Measurements from ENCODE around the gene DVL1. TPM values are rescaled to one million over a fixed set of nuclear protein-coding genes. Genes with fewer than 3 reads are reported as not detected.

DVL1 gene
- total RNA-seq, 4 donors from 2014 or later: 130 to 191 (median 144) TPM

DNA sequence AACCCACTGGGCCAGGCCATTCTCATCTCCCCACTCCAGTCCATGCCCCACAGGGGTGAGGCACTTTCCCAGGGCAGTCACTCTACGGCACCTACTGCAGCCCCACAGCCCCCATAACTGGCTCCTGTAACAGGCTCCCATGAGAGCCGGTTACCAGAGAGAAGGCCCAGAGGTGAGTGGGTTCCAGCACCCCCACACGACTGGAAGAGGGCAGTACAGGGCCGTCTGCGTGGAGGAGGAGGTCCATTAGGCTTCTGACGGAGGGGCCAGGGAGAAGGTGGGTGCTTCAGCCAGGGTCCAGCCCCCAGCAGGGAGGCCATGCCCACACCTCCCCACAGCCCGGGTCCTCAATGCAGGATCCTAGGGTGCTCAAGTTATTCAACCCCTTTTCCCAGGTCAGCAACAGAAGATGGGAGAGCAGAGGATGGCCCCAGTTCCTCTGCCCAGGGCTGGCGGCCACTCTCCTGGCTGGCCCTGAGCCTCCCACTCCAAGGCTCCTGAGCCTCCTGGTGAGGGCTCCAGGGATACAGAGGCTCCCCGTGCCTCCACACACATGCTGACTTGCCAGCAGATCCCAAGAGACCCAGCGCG lies 43.1 kb downstream of the DVL1 start:
- WGBS, 2 donors: 15 to 16% methylated on average over 10 of the region's 11 CpGs
- no peaks in the 10 kb centered on the region for H3K9me3 ChIP-seq
- H3K36me3 ChIP-seq: peaks cover 0 to 17% (median 0%) of the 10 kb centered on the region in 3 donors
- H3K27me3 ChIP-seq: no peaks in the 10 kb centered on the region
- H3K27ac ChIP-seq: peak overlapping the region in 3 of 4 donors; percentile 75 to 84 (median 81)
- TF ChIP-seq POLR2A (IDR thresholded peaks at IDR 0.05): no peak
- no peak for TF ChIP-seq EP300 (IDR thresholded peaks at IDR 0.05)
- TF ChIP-seq, protein P1, sequence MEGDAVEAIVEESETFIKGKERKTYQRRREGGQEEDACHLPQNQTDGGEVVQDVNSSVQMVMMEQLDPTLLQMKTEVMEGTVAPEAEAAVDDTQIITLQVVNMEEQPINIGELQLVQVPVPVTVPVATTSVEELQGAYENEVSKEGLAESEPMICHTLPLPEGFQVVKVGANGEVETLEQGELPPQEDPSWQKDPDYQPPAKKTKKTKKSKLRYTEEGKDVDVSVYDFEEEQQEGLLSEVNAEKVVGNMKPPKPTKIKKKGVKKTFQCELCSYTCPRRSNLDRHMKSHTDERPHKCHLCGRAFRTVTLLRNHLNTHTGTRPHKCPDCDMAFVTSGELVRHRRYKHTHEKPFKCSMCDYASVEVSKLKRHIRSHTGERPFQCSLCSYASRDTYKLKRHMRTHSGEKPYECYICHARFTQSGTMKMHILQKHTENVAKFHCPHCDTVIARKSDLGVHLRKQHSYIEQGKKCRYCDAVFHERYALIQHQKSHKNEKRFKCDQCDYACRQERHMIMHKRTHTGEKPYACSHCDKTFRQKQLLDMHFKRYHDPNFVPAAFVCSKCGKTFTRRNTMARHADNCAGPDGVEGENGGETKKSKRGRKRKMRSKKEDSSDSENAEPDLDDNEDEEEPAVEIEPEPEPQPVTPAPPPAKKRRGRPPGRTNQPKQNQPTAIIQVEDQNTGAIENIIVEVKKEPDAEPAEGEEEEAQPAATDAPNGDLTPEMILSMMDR (IDR thresholded peaks at IDR 0.05): no peak
- peak overlapping the region; percentile 22 to 94 (median 86) for H3K4me3 ChIP-seq
- peaks cover 8 to 60% (median 47%) of the 10 kb centered on the region in 4 donors for H3K4me1 ChIP-seq
- no peak for DNase-seq (ENCODE audit: low spot score in 2 of 2)

DNA sequence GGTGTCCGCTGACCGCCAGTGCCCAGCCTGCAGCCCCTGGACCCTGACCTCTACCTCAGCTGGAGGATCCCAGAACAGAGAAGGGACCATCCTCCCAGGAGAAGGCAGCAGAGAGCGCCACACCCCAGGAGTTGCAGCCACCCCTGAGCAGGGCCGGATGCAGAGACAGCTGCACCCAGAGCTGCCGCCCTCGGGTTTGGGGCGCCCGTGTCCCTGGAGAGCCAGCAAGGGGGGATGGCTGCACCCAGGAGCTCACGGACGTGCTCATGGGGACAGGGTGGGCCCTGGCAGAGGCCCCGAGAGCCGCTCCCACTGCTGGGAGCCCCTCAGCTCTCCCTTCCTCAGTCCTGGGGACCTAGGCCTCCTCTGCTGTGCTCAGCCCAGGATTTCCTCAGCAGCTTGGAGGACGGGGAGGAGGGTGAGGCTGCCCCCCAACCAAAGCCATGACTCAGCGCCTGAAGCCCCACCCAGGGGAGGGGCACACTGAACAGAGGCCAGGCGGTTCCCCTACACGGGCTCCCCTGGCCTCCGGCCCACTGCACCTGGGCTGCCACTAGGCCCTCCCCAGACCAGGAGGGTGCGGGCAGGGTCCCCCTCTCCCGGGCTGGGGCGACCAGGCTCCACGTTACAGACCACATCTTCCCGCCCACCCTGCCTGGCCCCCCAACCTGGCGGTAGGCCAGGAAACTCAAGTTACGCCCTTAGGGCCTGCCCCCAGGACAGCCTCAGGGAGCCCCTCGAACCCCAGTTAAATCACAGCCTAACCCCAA lies 43.7 kb downstream of the DVL1 start:
- no peak for TF ChIP-seq EP300 (IDR thresholded peaks at IDR 0.05)
- TF ChIP-seq, protein P1 (IDR thresholded peaks at IDR 0.05): no peak
- TF ChIP-seq POLR2A (IDR thresholded peaks at IDR 0.05): no peak
- DNase-seq (ENCODE audit: low spot score in 2 of 2): peak; percentile 57 to 64
- 10 to 15% methylated on average over 10 to 19 of the region's 25 CpGs for WGBS, 2 donors
- H3K27me3 ChIP-seq: no peaks in the 10 kb centered on the region
- H3K4me1 ChIP-seq: peaks cover 8 to 60% (median 47%) of the 10 kb centered on the region in 4 donors
- peak overlapping the region; percentile 20 to 94 (median 56) for H3K4me3 ChIP-seq
- peaks cover 0 to 10% (median 0%) of the 10 kb centered on the region in 3 donors for H3K36me3 ChIP-seq
- H3K9me3 ChIP-seq: no peaks in the 10 kb centered on the region
- H3K27ac ChIP-seq: peak overlapping the region; percentile 64 to 84 (median 78)

- 16 to 20% methylated on average over 15 to 27 of the region's 29 CpGs for WGBS, 2 donors
- TF ChIP-seq EP300 (IDR thresholded peaks at IDR 0.05) (peak in 1 of 2 donors; percentile 48), POLR2A (IDR thresholded peaks at IDR 0.05) (no peak)
Observed at GRCh38 chr1:1304331-1305299, 44.6 kb downstream of the DVL1 start.

GRCh38 chr1:1303736-1304135 lies 45.5 kb downstream of the DVL1 start:
- peaks cover 8 to 48% (median 35%) of the 10 kb centered on the region in 4 donors for H3K4me1 ChIP-seq
- peak overlapping the region in 3 of 4 donors; percentile 75 to 84 (median 81) for H3K27ac ChIP-seq
- H3K9me3 ChIP-seq: no peaks in the 10 kb centered on the region
- no peaks in the 10 kb centered on the region for H3K27me3 ChIP-seq
- DNase-seq (ENCODE audit: low spot score in 2 of 2): no peak
- TF ChIP-seq POLR2A (IDR thresholded peaks at IDR 0.05): no peak
- TF ChIP-seq, protein P1 (IDR thresholded peaks at IDR 0.05): no peak
- no peak for TF ChIP-seq EP300 (IDR thresholded peaks at IDR 0.05)
- no peak overlapping the region for H3K4me3 ChIP-seq
- peaks cover 0 to 16% (median 0%) of the 10 kb centered on the region in 3 donors for H3K36me3 ChIP-seq
- 64% methylated on average over 13 of the region's 13 CpGs; no CpG with 5 or more reads in 1 of the 2 donors for WGBS, 2 donors

More at GRCh38 chr1:1304331-1305299, 44.6 kb downstream of the DVL1 start:
- peak overlapping the region; percentile 64 to 84 (median 78) for H3K27ac ChIP-seq
- H3K36me3 ChIP-seq: peaks cover 0 to 9% (median 0%) of the 10 kb centered on the region in 3 donors
- no peaks in the 10 kb centered on the region for H3K9me3 ChIP-seq
- H3K4me1 ChIP-seq: peaks cover 8 to 54% (median 43%) of the 10 kb centered on the region in 4 donors
- no peaks in the 10 kb centered on the region for H3K27me3 ChIP-seq
- peak; percentile 62 to 68 for DNase-seq (ENCODE audit: low spot score in 2 of 2)
- peak overlapping the region; percentile 20 to 94 (median 56) for H3K4me3 ChIP-seq

- no peak overlapping the region for H3K27ac ChIP-seq
- TF ChIP-seq, protein P1 (IDR thresholded peaks at IDR 0.05): no peak
- TF ChIP-seq EP300 (IDR thresholded peaks at IDR 0.05) (no peak), POLR2A (IDR thresholded peaks at IDR 0.05) (no peak)
- H3K36me3 ChIP-seq: peaks cover 0 to 22% (median 0%) of the 10 kb centered on the region in 3 donors
- H3K9me3 ChIP-seq: no peaks in the 10 kb centered on the region
- no peak overlapping the region for H3K4me3 ChIP-seq
- 61 to 82% methylated on average over 9 to 22 of the region's 31 CpGs for WGBS, 2 donors
- H3K4me1 ChIP-seq: peaks cover 8 to 49% (median 34%) of the 10 kb centered on the region in 4 donors
- DNase-seq (ENCODE audit: low spot score in 2 of 2): no peak
- H3K27me3 ChIP-seq: no peaks in the 10 kb centered on the region
Observed at GRCh38 chr1:1302951-1303509, 46.2 kb downstream of the DVL1 start.

Data from tibial nerve (tissue), 4 donors.